Measurements from ENCODE around the gene DMD. TPM values are rescaled to one million over a fixed set of nuclear protein-coding genes. Genes with fewer than 3 reads are reported as not detected.
A peak's percentile ranks its signal among the peaks of the same experiment; 100 is the strongest.

DMD gene
- total and polyA plus RNA-seq, 9 donors, result 14.0 to 70.5 (median 37.6) TPM

DNA sequence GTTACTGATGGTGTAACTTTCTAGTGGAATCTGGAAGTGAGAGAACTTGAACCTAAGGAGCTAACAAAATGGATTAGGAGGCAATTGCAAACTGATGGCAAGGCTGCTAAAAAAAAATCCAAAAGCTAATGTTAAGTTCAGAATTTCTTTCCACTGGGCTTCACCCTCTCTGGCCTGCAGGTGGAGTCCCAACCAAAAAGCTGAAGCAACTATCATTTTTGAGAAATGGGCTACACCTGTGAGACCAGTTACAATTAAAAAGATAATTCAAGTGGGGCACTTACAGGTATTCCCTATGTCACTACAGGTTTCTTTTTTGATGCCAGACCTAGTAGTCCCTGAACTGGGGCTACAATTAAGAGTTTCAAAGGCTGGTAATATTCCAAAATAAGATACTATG is 1997.4 kb downstream of the DMD start:
- intact Hi-C loops (cut with DNase I), result no loop called here
- no peaks in the 10 kb centered on the region for H3K36me3 ChIP-seq
- H3K27ac ChIP-seq, result no peak overlapping the region
- no peaks in the 10 kb centered on the region for H3K4me1 ChIP-seq (ENCODE audit: insufficient read depth)
- TF ChIP-seq, protein P1, sequence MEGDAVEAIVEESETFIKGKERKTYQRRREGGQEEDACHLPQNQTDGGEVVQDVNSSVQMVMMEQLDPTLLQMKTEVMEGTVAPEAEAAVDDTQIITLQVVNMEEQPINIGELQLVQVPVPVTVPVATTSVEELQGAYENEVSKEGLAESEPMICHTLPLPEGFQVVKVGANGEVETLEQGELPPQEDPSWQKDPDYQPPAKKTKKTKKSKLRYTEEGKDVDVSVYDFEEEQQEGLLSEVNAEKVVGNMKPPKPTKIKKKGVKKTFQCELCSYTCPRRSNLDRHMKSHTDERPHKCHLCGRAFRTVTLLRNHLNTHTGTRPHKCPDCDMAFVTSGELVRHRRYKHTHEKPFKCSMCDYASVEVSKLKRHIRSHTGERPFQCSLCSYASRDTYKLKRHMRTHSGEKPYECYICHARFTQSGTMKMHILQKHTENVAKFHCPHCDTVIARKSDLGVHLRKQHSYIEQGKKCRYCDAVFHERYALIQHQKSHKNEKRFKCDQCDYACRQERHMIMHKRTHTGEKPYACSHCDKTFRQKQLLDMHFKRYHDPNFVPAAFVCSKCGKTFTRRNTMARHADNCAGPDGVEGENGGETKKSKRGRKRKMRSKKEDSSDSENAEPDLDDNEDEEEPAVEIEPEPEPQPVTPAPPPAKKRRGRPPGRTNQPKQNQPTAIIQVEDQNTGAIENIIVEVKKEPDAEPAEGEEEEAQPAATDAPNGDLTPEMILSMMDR (IDR thresholded peaks at IDR 0.05), result no peak
- TF ChIP-seq EP300 (IDR thresholded peaks at IDR 0.05), result no peak
- TF ChIP-seq POLR2A (IDR thresholded peaks at IDR 0.05), result no peak
- no peaks in the 10 kb centered on the region for H3K27me3 ChIP-seq
- peak in 1 of 5 donors; percentile 30 for DNase-seq
- no peaks in the 10 kb centered on the region for H3K9me3 ChIP-seq
- H3K4me3 ChIP-seq, result no peak overlapping the region

DNA sequence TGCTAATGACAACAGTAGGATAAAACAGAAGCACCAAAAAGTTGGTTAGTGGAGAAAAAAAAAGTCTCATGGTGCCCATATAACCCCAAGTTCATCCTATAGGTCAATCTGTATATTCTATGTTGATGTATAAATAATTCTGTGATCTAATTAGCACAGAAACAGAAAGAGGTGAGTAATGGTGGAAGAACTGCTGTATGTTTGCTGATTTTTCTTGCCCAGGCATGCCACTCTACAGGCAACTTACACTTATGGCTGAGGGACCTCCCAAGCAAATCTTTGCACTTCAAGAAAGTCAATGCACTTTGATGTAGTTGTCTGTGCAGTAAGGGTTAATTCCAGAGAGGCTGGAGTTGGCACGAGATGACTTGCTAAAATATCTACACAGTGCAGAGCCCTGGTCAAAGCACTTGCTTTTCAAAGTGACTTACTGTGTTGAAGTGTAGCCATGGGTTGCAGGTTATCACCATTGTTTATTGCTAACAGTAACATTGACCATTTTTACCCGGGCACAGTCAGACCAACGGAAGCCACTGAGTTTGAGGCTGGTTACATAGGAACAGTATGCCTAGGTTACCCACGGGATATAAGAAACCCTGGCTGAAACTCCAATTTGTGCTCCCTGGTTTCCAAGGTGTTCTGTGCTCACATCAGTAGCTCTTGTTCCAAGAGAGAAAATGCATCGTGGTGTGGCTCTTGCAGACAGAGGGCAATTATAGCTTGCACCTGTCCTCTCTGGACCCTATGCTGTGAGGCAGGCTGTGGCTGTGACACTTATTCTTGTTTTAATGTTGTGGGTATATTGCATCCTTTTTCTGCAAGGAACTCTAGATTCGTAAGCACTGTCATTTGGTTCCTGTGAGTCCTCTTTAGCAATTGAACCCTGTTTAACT is 1998.2 kb downstream of the DMD start:
- DNase-seq, result no peak
- no peak overlapping the region for H3K27ac ChIP-seq
- no peak overlapping the region for H3K4me3 ChIP-seq
- 40 to 51% (median 49%) methylated on average over 6 of the region's 6 CpGs for WGBS, 3 donors
- H3K9me3 ChIP-seq, result no peaks in the 10 kb centered on the region
- intact Hi-C loops (cut with DNase I), result no loop called here
- H3K36me3 ChIP-seq, result no peaks in the 10 kb centered on the region
- TF ChIP-seq EP300 (IDR thresholded peaks at IDR 0.05), result no peak
- TF ChIP-seq, protein P1 (IDR thresholded peaks at IDR 0.05), result no peak
- TF ChIP-seq POLR2A (IDR thresholded peaks at IDR 0.05), result no peak
- H3K4me1 ChIP-seq (ENCODE audit: insufficient read depth), result no peaks in the 10 kb centered on the region
- H3K27me3 ChIP-seq, result no peaks in the 10 kb centered on the region

DNA sequence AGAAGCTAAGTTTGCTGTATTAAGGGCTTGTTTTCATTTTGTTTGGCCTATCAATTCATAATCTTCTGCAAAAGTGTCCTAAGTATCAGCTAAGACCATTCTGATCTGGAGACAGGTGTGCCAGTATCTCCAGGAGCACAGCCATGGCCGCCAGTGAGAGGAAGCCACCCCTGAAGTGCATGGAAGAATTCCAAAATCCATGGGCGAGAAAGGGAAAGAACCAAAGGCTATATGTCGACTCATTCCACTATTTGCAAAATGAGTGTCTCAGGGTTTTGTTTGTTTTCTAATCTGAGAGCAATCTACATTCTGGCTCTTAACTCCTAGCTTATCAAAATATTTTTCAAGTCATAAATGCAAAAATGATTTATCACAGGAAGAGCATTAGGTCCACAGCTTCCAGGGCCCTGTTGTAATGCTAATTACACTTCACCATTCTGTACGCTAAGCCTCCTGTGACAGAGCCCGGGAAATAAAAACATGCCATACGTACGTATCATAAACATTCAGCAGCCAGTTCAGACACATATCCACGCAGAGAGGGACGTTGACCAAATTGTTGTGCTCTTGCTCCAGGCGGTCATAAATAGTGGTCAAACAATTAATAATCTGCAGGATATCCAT is 2002.2 kb downstream of the DMD start:
- DNase-seq, result no peak
- no peaks in the 10 kb centered on the region for H3K4me1 ChIP-seq (ENCODE audit: insufficient read depth)
- WGBS, 3 donors, result 68 to 74% (median 74%) methylated on average over 10 of the region's 10 CpGs
- H3K27ac ChIP-seq, result no peak overlapping the region
- intact Hi-C loops (cut with DNase I), result no loop called here
- H3K36me3 ChIP-seq, result no peaks in the 10 kb centered on the region
- no peaks in the 10 kb centered on the region for H3K27me3 ChIP-seq
- TF ChIP-seq EP300 (IDR thresholded peaks at IDR 0.05), result no peak
- TF ChIP-seq, protein P1 (IDR thresholded peaks at IDR 0.05), result no peak
- no peak for TF ChIP-seq POLR2A (IDR thresholded peaks at IDR 0.05)
- no peak overlapping the region for H3K4me3 ChIP-seq
- no peaks in the 10 kb centered on the region for H3K9me3 ChIP-seq

DNA sequence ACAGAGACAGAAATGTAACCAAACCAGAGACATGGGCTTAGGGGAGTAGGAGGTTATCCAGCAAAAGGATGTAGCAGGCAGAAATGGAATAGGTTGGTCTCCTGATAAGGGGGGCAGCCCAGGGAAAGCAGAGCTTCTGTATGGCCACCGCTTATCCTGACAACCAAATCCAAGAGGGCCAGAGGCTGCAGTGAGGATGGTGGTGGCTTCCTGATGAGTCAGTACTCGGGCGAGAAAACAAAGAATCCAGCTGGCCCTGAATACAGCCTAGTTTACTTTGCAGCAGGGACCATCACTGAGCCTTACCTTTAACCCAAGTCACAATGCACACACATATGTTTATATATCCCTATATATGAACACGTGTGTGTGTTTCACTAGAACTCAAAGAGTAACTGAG is 2009.8 kb downstream of the DMD start:
- WGBS, 3 donors, result 82 to 83% (median 83%) methylated on average over 4 of the region's 4 CpGs
- TF ChIP-seq, protein P1 (IDR thresholded peaks at IDR 0.05), result no peak
- TF ChIP-seq POLR2A (IDR thresholded peaks at IDR 0.05), result no peak
- TF ChIP-seq EP300 (IDR thresholded peaks at IDR 0.05), result no peak
- no peak for DNase-seq
- no peak overlapping the region for H3K27ac ChIP-seq
- no peaks in the 10 kb centered on the region for H3K27me3 ChIP-seq
- no peaks in the 10 kb centered on the region for H3K4me1 ChIP-seq (ENCODE audit: insufficient read depth)
- no peaks in the 10 kb centered on the region for H3K36me3 ChIP-seq
- no peak overlapping the region for H3K4me3 ChIP-seq
- H3K9me3 ChIP-seq, result no peaks in the 10 kb centered on the region
- intact Hi-C loops (cut with DNase I), result no loop called here

Data from ovary (tissue), 9 donors.